Activated CD4-positive, alpha-beta T cell treated with anti-CD3 and anti-CD28 coated beads, Interleukin-2, amount 10 ng/mL, durations not matched to agents 7 days and 5 days (primary cell): ENCODE results near the gene OLFML2A. TPM values are rescaled to one million over a fixed set of nuclear protein-coding genes. Genes with fewer than 3 reads are reported as not detected.

Experiments
- CTCF ChIA-PET: fragments of 350-600 bp; sonication (Branson Sonifier 250); formaldehyde crosslinking; loops from one replicate; lab custom pipeline; 2021; ENCODE audit warnings: antibody characterized with exemption; lab: Charles Lee
- POLR2A ChIA-PET: fragments of 350-600 bp; sonication (Branson Sonifier 250); formaldehyde crosslinking; loops from one replicate; lab custom pipeline; 2021; ENCODE audit warnings: antibody characterized with exemption; lab: Charles Lee
- DNase-seq: peaks from one replicate; pipeline ENCODE4 v3.0.0-alpha.2; 2020
- H3K27ac Mint-ChIP-seq: one replicate; pipeline ENCODE4 v1.8.0; 2021; ENCODE audit warnings: mild to moderate bottlenecking, moderate library complexity, mixed read lengths
- H3K27me3 Mint-ChIP-seq: one replicate; pipeline ENCODE4 v1.8.0; 2021; ENCODE audit warnings: mixed read lengths
- H3K36me3 Mint-ChIP-seq: one replicate; pipeline ENCODE4 v1.8.0; 2021; ENCODE audit warnings: low read depth, mixed read lengths
- H3K4me1 Mint-ChIP-seq: one replicate; pipeline ENCODE4 v1.8.0; 2021; ENCODE audit warnings: mixed read lengths
- H3K4me3 Mint-ChIP-seq: one replicate; pipeline ENCODE4 v1.8.0; 2021; ENCODE audit warnings: mild to moderate bottlenecking, moderate library complexity, mixed read lengths
- H3K9me3 Mint-ChIP-seq: one replicate; pipeline ENCODE4 v1.8.0; 2021; ENCODE audit warnings: mixed read lengths
- total RNA-seq, 2 experiments: library from RNA; stranded (reverse); gene quantifications; one replicate each; pipeline ENCODE4 v1.2.3, GENCODE V29; 2021

Gene OLFML2A
- total RNA-seq, 2 experiments from 2014 or later: not detected

- peaks cover 32% of the 10 kb centered on the region for H3K27me3 Mint-ChIP-seq
- H3K36me3 Mint-ChIP-seq: no peaks in the 10 kb centered on the region
- H3K4me1 Mint-ChIP-seq: no peaks in the 10 kb centered on the region
- no peak overlapping the region for H3K27ac Mint-ChIP-seq
- no peak overlapping the region for H3K4me3 Mint-ChIP-seq
- H3K9me3 Mint-ChIP-seq: no peaks in the 10 kb centered on the region
- ChIA-PET POLR2A (no interaction called here), CTCF (interaction anchor here (0.7 kb wide), 1 partner anchor 22 kb away, joined by 3 read pairs; no protein-coding TSS in a partner anchor)
- DNase-seq: no peak
These were observed 27.6 kb upstream of the OLFML2A start for GRCh38 chr9:124749284-124749683.

GRCh38 chr9:124749781-124750180 lies 27.2 kb upstream of the OLFML2A start:
- H3K4me3 Mint-ChIP-seq: no peak overlapping the region
- H3K36me3 Mint-ChIP-seq: no peaks in the 10 kb centered on the region
- POLR2A ChIA-PET: no interaction called here
- no peaks in the 10 kb centered on the region for H3K9me3 Mint-ChIP-seq
- DNase-seq: no peak
- H3K27ac Mint-ChIP-seq: no peak overlapping the region
- H3K4me1 Mint-ChIP-seq: no peaks in the 10 kb centered on the region
- peaks cover 37% of the 10 kb centered on the region for H3K27me3 Mint-ChIP-seq
- CTCF ChIA-PET: interaction anchor here (0.7 kb wide), 1 partner anchor 22 kb away, joined by 3 read pairs; no protein-coding TSS in a partner anchor

DNA sequence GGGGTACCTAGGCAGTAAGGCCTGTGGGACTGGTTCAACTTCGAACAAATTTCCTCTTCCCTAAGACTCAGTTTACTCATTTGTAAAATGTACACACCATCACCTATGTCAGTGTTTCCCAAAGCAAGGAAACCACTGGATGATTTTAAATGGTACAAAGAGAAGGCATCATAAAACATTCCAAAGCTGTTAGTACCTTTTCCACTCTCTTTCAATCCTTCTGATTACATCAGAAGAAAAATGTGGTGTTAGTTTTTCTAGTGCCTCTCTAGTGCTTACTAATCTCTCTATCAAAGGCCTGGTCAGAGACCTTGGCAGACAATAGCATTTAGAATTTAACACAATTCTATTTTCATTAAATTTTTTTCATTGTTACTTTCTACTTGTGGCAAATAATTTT lies 24.0 kb upstream of the OLFML2A start:
- H3K4me1 Mint-ChIP-seq: no peaks in the 10 kb centered on the region
- no peaks in the 10 kb centered on the region for H3K9me3 Mint-ChIP-seq
- H3K27ac Mint-ChIP-seq: no peak overlapping the region
- ChIA-PET POLR2A (no interaction called here), CTCF (interaction anchor here (0.6 to 1.3 kb wide), 2 partner anchors 10 to 312 kb away, joined by 4 to 5 read pairs; no protein-coding TSS in a partner anchor)
- H3K36me3 Mint-ChIP-seq: no peaks in the 10 kb centered on the region
- H3K27me3 Mint-ChIP-seq: peaks cover 59% of the 10 kb centered on the region
- DNase-seq: no peak
- no peak overlapping the region for H3K4me3 Mint-ChIP-seq

DNA sequence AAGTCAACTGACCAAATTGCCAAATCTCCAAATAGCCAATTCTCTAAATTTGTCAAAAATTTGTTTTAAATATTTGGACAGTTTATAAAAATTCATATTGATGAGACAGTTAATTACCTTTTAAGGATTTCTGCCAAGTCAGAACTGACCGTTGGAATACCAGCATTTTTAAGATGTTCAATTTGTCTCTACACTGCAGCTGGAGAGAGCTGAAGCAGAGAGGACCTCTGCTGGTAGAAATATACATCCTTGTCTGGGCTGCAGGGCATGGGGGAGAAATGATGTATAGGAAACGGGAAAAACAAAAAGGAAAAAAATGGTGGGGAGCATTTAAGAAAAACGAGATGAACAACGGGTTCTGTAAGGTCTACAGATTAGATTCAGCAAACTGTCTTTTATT lies 22.6 kb upstream of the OLFML2A start:
- Mint-ChIP-seq H3K4me1 (no peaks in the 10 kb centered on the region), H3K27me3 (peaks cover 68% of the 10 kb centered on the region), H3K4me3 (no peak overlapping the region), H3K36me3 (no peaks in the 10 kb centered on the region), H3K27ac (no peak overlapping the region), H3K9me3 (no peaks in the 10 kb centered on the region)
- POLR2A ChIA-PET: interaction anchor here (0.6 kb wide), 1 partner anchor 76 kb away, joined by 3 read pairs; no protein-coding TSS in a partner anchor
- no peak for DNase-seq
- CTCF ChIA-PET: no interaction called here

DNA sequence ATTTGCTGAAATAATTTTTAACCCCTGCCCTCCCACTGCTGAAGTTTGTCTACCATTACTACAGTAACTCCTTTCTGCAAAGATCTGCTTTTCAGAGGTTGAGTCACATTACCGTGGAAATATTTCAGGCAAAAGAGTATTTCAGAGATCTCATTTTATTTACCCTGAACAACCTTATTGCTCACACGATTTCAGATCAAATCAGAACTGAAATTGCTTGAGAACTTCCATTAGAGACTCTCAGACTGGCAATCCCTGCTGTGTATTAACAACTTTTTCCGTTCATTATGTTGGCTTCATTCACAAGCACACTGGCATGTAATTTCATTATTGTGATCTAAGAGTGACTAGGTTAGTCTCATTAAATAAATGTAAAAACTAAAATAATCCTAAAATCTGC lies 21.9 kb upstream of the OLFML2A start:
- no peak overlapping the region for H3K27ac Mint-ChIP-seq
- peaks cover 74% of the 10 kb centered on the region for H3K27me3 Mint-ChIP-seq
- ChIA-PET CTCF (no interaction called here), POLR2A (no interaction called here)
- H3K4me1 Mint-ChIP-seq: no peaks in the 10 kb centered on the region
- H3K9me3 Mint-ChIP-seq: no peaks in the 10 kb centered on the region
- H3K4me3 Mint-ChIP-seq: no peak overlapping the region
- H3K36me3 Mint-ChIP-seq: no peaks in the 10 kb centered on the region
- DNase-seq: no peak

DNA sequence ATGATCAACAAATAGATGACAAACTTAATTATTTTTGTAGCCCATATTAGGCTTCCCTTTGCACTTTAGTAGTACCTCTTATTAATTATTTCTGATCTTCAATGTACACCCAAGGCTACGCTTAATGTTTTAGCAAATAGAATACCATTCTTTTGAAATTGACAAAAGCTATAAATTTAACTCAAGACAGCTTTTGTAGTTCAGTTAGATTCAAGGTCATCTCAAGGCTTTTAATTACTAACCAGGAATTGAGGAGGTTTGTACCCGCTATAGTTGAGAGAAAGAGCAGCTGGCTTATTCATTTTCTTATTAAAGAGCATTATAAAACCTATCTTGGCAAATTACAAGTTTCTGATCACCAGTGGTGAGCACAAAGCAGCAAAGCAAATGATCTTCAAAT lies 20.9 kb upstream of the OLFML2A start:
- no peak overlapping the region for H3K4me3 Mint-ChIP-seq
- H3K4me1 Mint-ChIP-seq: no peaks in the 10 kb centered on the region
- H3K27me3 Mint-ChIP-seq: peaks cover 74% of the 10 kb centered on the region
- no peaks in the 10 kb centered on the region for H3K36me3 Mint-ChIP-seq
- no peaks in the 10 kb centered on the region for H3K9me3 Mint-ChIP-seq
- H3K27ac Mint-ChIP-seq: no peak overlapping the region
- ChIA-PET POLR2A (no interaction called here), CTCF (no interaction called here)
- DNase-seq: no peak

DNA sequence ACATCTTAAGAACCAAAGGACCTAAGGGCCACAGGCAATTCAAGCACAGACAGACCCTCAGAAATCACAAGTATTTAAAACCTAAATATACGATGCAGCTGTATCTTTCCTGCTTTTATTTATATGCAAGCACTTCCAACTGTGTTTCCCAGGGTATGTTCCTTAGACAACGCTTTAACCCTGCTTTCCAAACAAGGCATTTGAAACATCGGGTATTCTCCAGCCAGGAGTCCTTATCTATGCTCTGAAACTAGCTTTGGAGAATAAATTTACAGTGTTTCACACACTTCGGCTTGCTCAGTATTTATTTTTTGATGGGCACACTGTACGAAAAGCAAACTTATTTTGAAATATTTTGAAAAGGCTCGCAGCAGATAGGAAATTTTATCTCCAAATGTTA lies 19.3 kb upstream of the OLFML2A start:
- Mint-ChIP-seq H3K36me3 (no peaks in the 10 kb centered on the region), H3K4me1 (no peaks in the 10 kb centered on the region), H3K4me3 (no peak overlapping the region), H3K27me3 (peaks cover 82% of the 10 kb centered on the region), H3K27ac (no peak overlapping the region), H3K9me3 (no peaks in the 10 kb centered on the region)
- ChIA-PET POLR2A (no interaction called here), CTCF (interaction anchor here (0.6 to 2.7 kb wide), 2 partner anchors 15 to 96 kb away, joined by 3 to 7 read pairs; partner anchors contain the start of gene WDR38)
- DNase-seq: no peak

DNA sequence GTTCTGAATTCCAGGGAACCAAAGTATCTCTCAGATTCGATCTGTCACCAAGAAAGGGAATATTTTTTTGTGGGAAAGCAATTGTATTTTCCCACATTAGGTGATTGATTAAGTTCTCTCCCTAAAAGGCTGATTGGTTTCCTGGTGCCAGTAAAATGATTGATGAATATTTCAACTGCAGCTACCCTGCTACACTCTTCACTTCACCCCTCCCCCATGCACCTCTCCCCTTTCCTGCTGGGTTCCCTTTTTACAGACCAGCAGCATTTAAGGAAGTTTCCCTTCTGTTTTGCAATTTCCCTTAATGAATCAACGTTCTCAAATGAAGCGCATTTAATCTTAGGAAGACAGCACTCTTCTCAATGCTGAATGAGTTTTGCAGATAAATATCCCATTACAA lies 18.9 kb upstream of the OLFML2A start:
- Mint-ChIP-seq H3K4me3 (no peak overlapping the region), H3K27me3 (peaks cover 83% of the 10 kb centered on the region), H3K9me3 (no peaks in the 10 kb centered on the region), H3K36me3 (no peaks in the 10 kb centered on the region), H3K27ac (no peak overlapping the region), H3K4me1 (no peaks in the 10 kb centered on the region)
- DNase-seq: no peak
- ChIA-PET CTCF (interaction anchor here (2.7 kb wide), 1 partner anchor 95 kb away, joined by 7 read pairs; the partner anchor contains the start of gene WDR38), POLR2A (no interaction called here)

GRCh38 chr9:124758691-124759090 lies 18.2 kb upstream of the OLFML2A start:
- Mint-ChIP-seq H3K27ac (no peak overlapping the region), H3K27me3 (peaks cover 84% of the 10 kb centered on the region), H3K4me1 (no peaks in the 10 kb centered on the region), H3K36me3 (no peaks in the 10 kb centered on the region), H3K4me3 (no peak overlapping the region), H3K9me3 (no peaks in the 10 kb centered on the region)
- ChIA-PET CTCF (interaction anchor here (1.0 to 2.7 kb wide), 2 partner anchors 12 to 94 kb away, joined by 4 to 7 read pairs; partner anchors contain the start of genes NR6A1 and WDR38), POLR2A (no interaction called here)
- no peak for DNase-seq

- H3K4me1 Mint-ChIP-seq: no peaks in the 10 kb centered on the region
- POLR2A ChIA-PET: no interaction called here
- no peak overlapping the region for H3K27ac Mint-ChIP-seq
- no peaks in the 10 kb centered on the region for H3K9me3 Mint-ChIP-seq
- H3K36me3 Mint-ChIP-seq: no peaks in the 10 kb centered on the region
- no peak for DNase-seq
- H3K27me3 Mint-ChIP-seq: peaks cover 85% of the 10 kb centered on the region
- CTCF ChIA-PET: interaction anchor here (1.0 to 2.7 kb wide), 2 partner anchors 12 to 94 kb away, joined by 4 to 7 read pairs; partner anchors contain the start of genes NR6A1 and WDR38
- no peak overlapping the region for H3K4me3 Mint-ChIP-seq
These were observed 17.6 kb upstream of the OLFML2A start for GRCh38 chr9:124759327-124759726.

- ChIA-PET POLR2A (no interaction called here), CTCF (no interaction called here)
- peaks cover 84% of the 10 kb centered on the region for H3K27me3 Mint-ChIP-seq
- H3K36me3 Mint-ChIP-seq: no peaks in the 10 kb centered on the region
- no peaks in the 10 kb centered on the region for H3K4me1 Mint-ChIP-seq
- H3K4me3 Mint-ChIP-seq: no peak overlapping the region
- H3K27ac Mint-ChIP-seq: no peak overlapping the region
- no peaks in the 10 kb centered on the region for H3K9me3 Mint-ChIP-seq
- no peak for DNase-seq
These were observed 16.2 kb upstream of the OLFML2A start for GRCh38 chr9:124760719-124761118.

DNA sequence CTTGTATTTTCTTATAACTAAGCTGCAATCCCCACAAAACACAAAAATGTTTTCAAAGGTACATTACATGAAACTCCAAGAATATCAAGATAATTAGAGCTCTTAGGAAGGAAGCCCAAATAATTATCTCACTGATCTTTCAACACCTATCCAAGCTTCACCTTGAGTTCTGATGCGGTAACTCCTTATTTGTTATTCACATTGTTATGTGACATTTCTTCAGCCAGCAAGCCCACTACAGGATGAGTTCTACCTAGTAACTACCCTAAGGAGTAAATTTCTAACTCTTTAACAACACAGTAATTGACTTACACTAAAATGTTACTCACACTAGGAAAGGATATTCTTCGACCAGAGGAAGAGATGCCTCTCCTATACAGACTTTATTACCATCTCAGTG lies 15.7 kb upstream of the OLFML2A start:
- no peaks in the 10 kb centered on the region for H3K4me1 Mint-ChIP-seq
- H3K9me3 Mint-ChIP-seq: no peaks in the 10 kb centered on the region
- no peak for DNase-seq
- H3K4me3 Mint-ChIP-seq: no peak overlapping the region
- no peak overlapping the region for H3K27ac Mint-ChIP-seq
- POLR2A ChIA-PET: no interaction called here
- CTCF ChIA-PET: no interaction called here
- peaks cover 84% of the 10 kb centered on the region for H3K27me3 Mint-ChIP-seq
- H3K36me3 Mint-ChIP-seq: no peaks in the 10 kb centered on the region

DNA sequence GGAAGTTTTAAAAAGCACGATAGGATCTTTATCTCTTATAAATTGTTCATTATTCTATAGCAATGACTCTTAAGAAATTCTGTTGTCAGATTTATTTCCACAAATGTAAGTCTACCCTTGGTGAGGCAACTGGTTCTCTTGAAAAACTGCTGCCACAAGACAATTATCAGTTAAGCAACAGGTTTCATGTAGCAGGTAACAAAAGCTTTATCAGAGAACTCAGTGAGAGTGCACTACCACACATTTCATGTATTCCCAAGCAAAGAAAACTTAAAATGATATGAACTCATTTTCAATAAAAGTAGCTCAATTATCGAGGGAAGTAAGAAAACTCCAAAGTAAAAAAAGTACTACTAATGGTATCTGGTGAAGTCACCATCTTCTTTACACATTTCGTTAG lies 15.2 kb upstream of the OLFML2A start:
- ChIA-PET CTCF (no interaction called here), POLR2A (no interaction called here)
- H3K27ac Mint-ChIP-seq: no peak overlapping the region
- H3K4me3 Mint-ChIP-seq: no peak overlapping the region
- H3K27me3 Mint-ChIP-seq: peaks cover 84% of the 10 kb centered on the region
- H3K9me3 Mint-ChIP-seq: no peaks in the 10 kb centered on the region
- no peaks in the 10 kb centered on the region for H3K4me1 Mint-ChIP-seq
- no peaks in the 10 kb centered on the region for H3K36me3 Mint-ChIP-seq
- DNase-seq: no peak

DNA sequence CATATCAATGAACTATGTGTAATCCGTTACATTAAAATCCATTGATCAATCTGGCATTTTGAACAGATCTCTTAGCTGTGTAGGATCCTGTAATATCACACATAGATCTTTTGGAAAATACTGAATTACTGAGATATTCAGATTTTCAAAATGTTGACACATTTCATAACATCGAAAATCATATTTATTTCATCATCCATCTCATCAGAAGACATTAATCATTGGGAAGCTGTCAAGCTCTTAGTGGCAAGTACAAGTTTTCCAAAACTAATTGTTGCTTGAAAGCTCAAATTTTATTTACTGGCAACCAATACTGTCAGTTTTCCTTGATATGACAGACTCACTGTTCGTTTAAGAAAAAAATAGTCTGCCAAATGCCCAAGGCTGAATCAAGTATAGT lies 14.3 kb upstream of the OLFML2A start:
- H3K36me3 Mint-ChIP-seq: no peaks in the 10 kb centered on the region
- H3K9me3 Mint-ChIP-seq: no peaks in the 10 kb centered on the region
- H3K27ac Mint-ChIP-seq: no peak overlapping the region
- DNase-seq: no peak
- CTCF ChIA-PET: no interaction called here
- POLR2A ChIA-PET: no interaction called here
- no peaks in the 10 kb centered on the region for H3K4me1 Mint-ChIP-seq
- peaks cover 83% of the 10 kb centered on the region for H3K27me3 Mint-ChIP-seq
- H3K4me3 Mint-ChIP-seq: no peak overlapping the region
